ENCODE measurements around the gene PTPN13. TPM values are rescaled to one million over a fixed set of nuclear protein-coding genes. Genes with fewer than 3 reads are reported as not detected.

Gene PTPN13
- total and polyA plus RNA-seq, 2 donors, result 8.9 to 10.0 TPM

DNA sequence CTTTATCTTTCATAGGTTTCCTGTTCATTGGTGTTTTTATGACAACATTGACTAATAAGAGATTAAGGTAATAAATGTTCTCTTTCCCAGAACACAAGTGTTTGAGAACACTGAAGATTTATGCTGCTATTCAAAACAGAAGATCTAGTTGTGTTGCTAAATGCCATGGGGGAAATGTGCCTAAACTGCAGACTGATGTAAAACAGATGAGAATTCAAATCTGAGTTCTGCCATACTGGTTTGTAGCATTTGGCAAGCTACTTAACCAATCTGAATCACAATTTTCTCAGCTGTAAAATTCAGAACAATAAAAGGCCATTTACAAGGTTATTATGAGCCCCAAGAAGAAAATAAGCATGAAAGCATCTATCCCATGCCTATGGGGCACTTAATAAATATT, 252.8 kb downstream of the PTPN13 start:
- Histone ChIP-seq H3K27me3 (ENCODE audit: control insufficient read depth in 2 of 2, insufficient read depth in 1 of 2, low read length in 1 of 2) (no peaks in the 10 kb centered on the region), H3K36me3 (ENCODE audit: control insufficient read depth in 2 of 2, insufficient read depth in 2 of 2, low read length in 1 of 2) (no peaks in the 10 kb centered on the region), H3K27ac (ENCODE audit: low read depth in 1 of 2, low read length in 1 of 2) (no peak overlapping the region), H3K4me1 (ENCODE audit: control insufficient read depth in 2 of 2, insufficient read depth in 2 of 2, low read length in 2 of 2) (no peaks in the 10 kb centered on the region), H3K9me3 (ENCODE audit: control insufficient read depth in 2 of 2, insufficient read depth in 1 of 2, low read length in 1 of 2) (no peaks in the 10 kb centered on the region), H3K4me3 (ENCODE audit: low read length in 2 of 2) (no peak overlapping the region)
- DNase-seq (ENCODE audit: low read depth in 6 of 9, low spot score in 9 of 9), result no peak

- H3K27me3 ChIP-seq (ENCODE audit: control insufficient read depth in 2 of 2, insufficient read depth in 1 of 2, low read length in 1 of 2), result no peaks in the 10 kb centered on the region
- no peaks in the 10 kb centered on the region for H3K9me3 ChIP-seq (ENCODE audit: control insufficient read depth in 2 of 2, insufficient read depth in 1 of 2, low read length in 1 of 2)
- H3K4me3 ChIP-seq (ENCODE audit: low read length in 2 of 2), result no peak overlapping the region
- H3K4me1 ChIP-seq (ENCODE audit: control insufficient read depth in 2 of 2, insufficient read depth in 2 of 2, low read length in 2 of 2), result no peaks in the 10 kb centered on the region
- no peak overlapping the region for H3K27ac ChIP-seq (ENCODE audit: low read depth in 1 of 2, low read length in 1 of 2)
- no peak for DNase-seq (ENCODE audit: low read depth in 6 of 9, low spot score in 9 of 9)
- 93% methylated on average over 4 of the region's 4 CpGs for WGBS
- H3K36me3 ChIP-seq (ENCODE audit: control insufficient read depth in 2 of 2, insufficient read depth in 2 of 2, low read length in 1 of 2), result no peaks in the 10 kb centered on the region
Measured at GRCh38 chr4:86847571-86847970, 253.5 kb downstream of the PTPN13 start.

GRCh38 chr4:86848136-86848535, 254.0 kb downstream of the PTPN13 start:
- DNase-seq (ENCODE audit: low read depth in 6 of 9, low spot score in 9 of 9), result no peak
- Histone ChIP-seq H3K36me3 (ENCODE audit: control insufficient read depth in 2 of 2, insufficient read depth in 2 of 2, low read length in 1 of 2) (no peaks in the 10 kb centered on the region), H3K9me3 (ENCODE audit: control insufficient read depth in 2 of 2, insufficient read depth in 1 of 2, low read length in 1 of 2) (no peaks in the 10 kb centered on the region), H3K4me3 (ENCODE audit: low read length in 2 of 2) (no peak overlapping the region), H3K27ac (ENCODE audit: low read depth in 1 of 2, low read length in 1 of 2) (no peak overlapping the region), H3K4me1 (ENCODE audit: control insufficient read depth in 2 of 2, insufficient read depth in 2 of 2, low read length in 2 of 2) (no peaks in the 10 kb centered on the region), H3K27me3 (ENCODE audit: control insufficient read depth in 2 of 2, insufficient read depth in 1 of 2, low read length in 1 of 2) (no peaks in the 10 kb centered on the region)
- 78% methylated on average over 7 of the region's 7 CpGs for WGBS

DNA sequence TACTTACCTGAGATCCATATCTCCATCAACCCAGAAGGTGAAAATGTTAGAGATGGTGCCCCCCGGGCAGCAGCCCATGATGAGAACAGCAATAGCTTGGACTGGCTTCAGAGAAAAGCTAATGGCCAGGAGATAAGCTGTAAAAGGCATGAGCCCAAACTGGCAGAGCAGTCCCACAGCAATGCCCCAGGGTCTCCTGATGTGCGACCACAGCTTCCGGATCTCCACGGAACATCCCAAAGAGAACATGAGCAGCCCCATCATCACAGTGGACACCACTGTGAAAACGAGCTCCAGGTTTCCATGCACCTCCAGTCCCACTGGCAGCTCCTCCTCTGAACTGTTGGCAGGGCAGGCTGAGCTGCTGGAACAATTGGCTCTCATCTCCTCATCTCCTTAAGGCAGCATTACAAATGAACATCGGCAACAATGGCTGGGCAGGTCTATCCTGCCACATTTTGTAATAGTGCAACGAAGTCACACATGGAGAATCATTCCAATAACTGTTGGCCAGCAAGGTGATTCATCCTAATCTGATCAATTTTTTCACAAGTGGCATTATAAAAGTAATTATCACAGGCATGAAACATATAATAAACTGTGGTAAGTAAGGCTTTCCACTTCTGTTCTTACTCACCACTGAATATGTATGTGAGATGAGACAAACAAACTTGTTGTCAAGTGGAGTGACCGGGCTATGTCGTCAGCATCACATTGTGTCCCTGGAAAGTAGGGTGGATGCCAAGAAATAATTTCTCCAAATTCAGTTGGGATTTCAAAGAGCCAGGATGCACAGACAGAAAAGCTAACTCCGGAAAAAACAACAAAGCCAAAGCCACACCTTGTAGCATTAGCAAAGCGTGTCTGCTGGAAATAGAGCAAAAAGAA, 254.9 kb downstream of the PTPN13 start, which contains the start of gene SLC10A6:
Gene SLC10A6, minus strand, starts transcription at position 653 of the 888 bp plus-strand sequence. Its CDS starts 269 bp downstream, at position 384.
- no peak within 1 kb of the TSS for H3K27ac ChIP-seq (ENCODE audit: low read depth in 1 of 2, low read length in 1 of 2)
- H3K27me3 ChIP-seq (ENCODE audit: control insufficient read depth in 2 of 2, insufficient read depth in 1 of 2, low read length in 1 of 2), result no peaks in the 10 kb centered on the region
- DNase-seq (ENCODE audit: low read depth in 6 of 9, low spot score in 9 of 9), result no peak
- H3K36me3 ChIP-seq (ENCODE audit: control insufficient read depth in 2 of 2, insufficient read depth in 2 of 2, low read length in 1 of 2), result no peaks in the 10 kb centered on the region
- H3K4me3 ChIP-seq (ENCODE audit: low read length in 2 of 2), result no peak within 1 kb of the TSS
- no peaks in the 10 kb centered on the region for H3K9me3 ChIP-seq (ENCODE audit: control insufficient read depth in 2 of 2, insufficient read depth in 1 of 2, low read length in 1 of 2)
- H3K4me1 ChIP-seq (ENCODE audit: control insufficient read depth in 2 of 2, insufficient read depth in 2 of 2, low read length in 2 of 2), result no peaks in the 10 kb centered on the region
- WGBS, result 95% methylated on average over 11 of the region's 11 CpGs

GRCh38 chr4:86853209-86853608, 259.1 kb downstream of the PTPN13 start:
- DNase-seq (ENCODE audit: low read depth in 6 of 9, low spot score in 9 of 9), result no peak
- WGBS, result 78% methylated on average over 5 of the region's 5 CpGs
- Histone ChIP-seq H3K4me3 (ENCODE audit: low read length in 2 of 2) (no peak overlapping the region), H3K27me3 (ENCODE audit: control insufficient read depth in 2 of 2, insufficient read depth in 1 of 2, low read length in 1 of 2) (no peaks in the 10 kb centered on the region), H3K4me1 (ENCODE audit: control insufficient read depth in 2 of 2, insufficient read depth in 2 of 2, low read length in 2 of 2) (no peaks in the 10 kb centered on the region), H3K9me3 (ENCODE audit: control insufficient read depth in 2 of 2, insufficient read depth in 1 of 2, low read length in 1 of 2) (no peaks in the 10 kb centered on the region), H3K36me3 (ENCODE audit: control insufficient read depth in 2 of 2, insufficient read depth in 2 of 2, low read length in 1 of 2) (no peaks in the 10 kb centered on the region), H3K27ac (ENCODE audit: low read depth in 1 of 2, low read length in 1 of 2) (no peak overlapping the region)

- Histone ChIP-seq H3K27me3 (ENCODE audit: control insufficient read depth in 2 of 2, insufficient read depth in 1 of 2, low read length in 1 of 2) (no peaks in the 10 kb centered on the region), H3K9me3 (ENCODE audit: control insufficient read depth in 2 of 2, insufficient read depth in 1 of 2, low read length in 1 of 2) (no peaks in the 10 kb centered on the region), H3K36me3 (ENCODE audit: control insufficient read depth in 2 of 2, insufficient read depth in 2 of 2, low read length in 1 of 2) (no peaks in the 10 kb centered on the region), H3K27ac (ENCODE audit: low read depth in 1 of 2, low read length in 1 of 2) (no peak overlapping the region), H3K4me3 (ENCODE audit: low read length in 2 of 2) (no peak overlapping the region), H3K4me1 (ENCODE audit: control insufficient read depth in 2 of 2, insufficient read depth in 2 of 2, low read length in 2 of 2) (no peaks in the 10 kb centered on the region)
- DNase-seq (ENCODE audit: low read depth in 6 of 9, low spot score in 9 of 9), result no peak
- WGBS, result 97% methylated on average over 2 of the region's 2 CpGs
Measured at GRCh38 chr4:86855572-86855971, 261.5 kb downstream of the PTPN13 start.

DNA sequence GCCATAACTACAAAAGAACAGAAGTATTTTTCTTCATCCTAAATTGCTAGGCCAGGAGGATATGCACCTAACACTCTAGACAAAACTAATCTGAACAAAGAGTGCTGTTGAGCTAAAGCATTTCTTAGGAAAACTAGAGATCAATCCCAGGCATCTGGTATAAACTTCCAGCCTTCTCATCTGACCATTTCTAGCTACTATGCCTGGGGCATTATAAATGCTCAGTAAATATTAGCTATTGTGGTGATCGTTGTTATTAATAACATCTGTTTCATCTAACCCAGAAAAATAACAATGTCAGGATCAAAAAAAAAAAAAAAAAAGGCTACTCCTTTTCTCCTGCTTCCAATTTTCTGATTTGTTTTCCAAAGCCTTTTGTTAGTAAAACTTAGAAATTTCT, 262.8 kb downstream of the PTPN13 start:
- no peaks in the 10 kb centered on the region for H3K36me3 ChIP-seq (ENCODE audit: control insufficient read depth in 2 of 2, insufficient read depth in 2 of 2, low read length in 1 of 2)
- no peaks in the 10 kb centered on the region for H3K27me3 ChIP-seq (ENCODE audit: control insufficient read depth in 2 of 2, insufficient read depth in 1 of 2, low read length in 1 of 2)
- DNase-seq (ENCODE audit: low read depth in 6 of 9, low spot score in 9 of 9), result no peak
- no peaks in the 10 kb centered on the region for H3K4me1 ChIP-seq (ENCODE audit: control insufficient read depth in 2 of 2, insufficient read depth in 2 of 2, low read length in 2 of 2)
- WGBS, result 99% methylated on average over 1 of the region's 1 CpG
- no peak overlapping the region for H3K27ac ChIP-seq (ENCODE audit: low read depth in 1 of 2, low read length in 1 of 2)
- no peak overlapping the region for H3K4me3 ChIP-seq (ENCODE audit: low read length in 2 of 2)
- no peaks in the 10 kb centered on the region for H3K9me3 ChIP-seq (ENCODE audit: control insufficient read depth in 2 of 2, insufficient read depth in 1 of 2, low read length in 1 of 2)

- 98% methylated on average over 8 of the region's 8 CpGs for WGBS
- no peaks in the 10 kb centered on the region for H3K36me3 ChIP-seq (ENCODE audit: control insufficient read depth in 2 of 2, insufficient read depth in 2 of 2, low read length in 1 of 2)
- no peaks in the 10 kb centered on the region for H3K9me3 ChIP-seq (ENCODE audit: control insufficient read depth in 2 of 2, insufficient read depth in 1 of 2, low read length in 1 of 2)
- H3K27ac ChIP-seq (ENCODE audit: low read depth in 1 of 2, low read length in 1 of 2), result no peak overlapping the region
- no peaks in the 10 kb centered on the region for H3K4me1 ChIP-seq (ENCODE audit: control insufficient read depth in 2 of 2, insufficient read depth in 2 of 2, low read length in 2 of 2)
- no peak overlapping the region for H3K4me3 ChIP-seq (ENCODE audit: low read length in 2 of 2)
- no peak for DNase-seq (ENCODE audit: low read depth in 6 of 9, low spot score in 9 of 9)
- no peaks in the 10 kb centered on the region for H3K27me3 ChIP-seq (ENCODE audit: control insufficient read depth in 2 of 2, insufficient read depth in 1 of 2, low read length in 1 of 2)
Measured at GRCh38 chr4:86857341-86858052, 263.4 kb downstream of the PTPN13 start.

All from thymus (tissue), 11 donors.